Activated naive CD8-positive, alpha-beta T cell treated with anti-CD3 and anti-CD28 coated beads, Interleukin-2, amount 10 ng/mL, durations not matched to agents 7 days and 5 days (primary cell): Measurements from ENCODE around the gene GOLGA6L10. TPM values are rescaled to one million over a fixed set of nuclear protein-coding genes. Genes with fewer than 3 reads are reported as not detected.
"Not testable (repeated sequence)": the region's sequence is repeated elsewhere in the genome, so short reads cannot be mapped to it uniquely, and the experiment has no call there.

ENCODE experiments used
- ATAC-seq: fragments of 150-1000 bp; cut with Tn5 transposase; one replicate; pipeline ENCODE4 v1.10.0; 2021; ENCODE audit warnings: low read depth, moderate library complexity
- POLR2A ChIA-PET: fragments of 350-600 bp; sonication (Branson Sonifier 250); formaldehyde crosslinking; loops from one replicate; lab custom pipeline; 2021; ENCODE audit warnings: antibody characterized with exemption; lab: Charles Lee
- DNase-seq: peaks from one replicate; pipeline ENCODE4 v3.0.0; 2021
- H3K27ac Mint-ChIP-seq: one replicate; pipeline ENCODE4 v1.8.0; 2022; ENCODE audit warnings: mild to moderate bottlenecking, mixed read lengths
- H3K27me3 Mint-ChIP-seq: one replicate; pipeline ENCODE4 v1.8.0; 2022; ENCODE audit warnings: mild to moderate bottlenecking, moderate library complexity, mixed read lengths
- H3K36me3 Mint-ChIP-seq: one replicate; pipeline ENCODE4 v1.8.0; 2021; ENCODE audit warnings: mild to moderate bottlenecking, mixed read lengths
- H3K4me1 Mint-ChIP-seq: one replicate; pipeline ENCODE4 v1.8.0; 2021; ENCODE audit warnings: mixed read lengths
- H3K4me3 Mint-ChIP-seq: one replicate; pipeline ENCODE4 v1.8.0; 2022; ENCODE audit warnings: mild to moderate bottlenecking, moderate library complexity, mixed read lengths
- H3K9me3 Mint-ChIP-seq: one replicate; pipeline ENCODE4 v1.8.0; 2021; ENCODE audit warnings: mixed read lengths
- total RNA-seq, 2 experiments: library from RNA; stranded (reverse); gene quantifications; one replicate each; pipeline ENCODE4 v1.2.3, GENCODE V29; 2021

The GOLGA6L10 gene
- total RNA-seq, 2 experiments from 2014 or later = 4.2 TPM

- H3K4me1 Mint-ChIP-seq, ATAC-seq, H3K36me3 Mint-ChIP-seq, H3K27ac Mint-ChIP-seq, H3K9me3 Mint-ChIP-seq, H3K4me3 Mint-ChIP-seq, POLR2A ChIA-PET, H3K27me3 Mint-ChIP-seq: not testable (repeated sequence)
- peak; percentile 24 for DNase-seq
Observed at GRCh38 chr15:82319522-82320278, 29.6 kb downstream of the GOLGA6L10 start.

GRCh38 chr15:82318281-82318680 is 31.0 kb downstream of the GOLGA6L10 start:
- POLR2A ChIA-PET, H3K36me3 Mint-ChIP-seq, H3K4me3 Mint-ChIP-seq, H3K9me3 Mint-ChIP-seq, H3K4me1 Mint-ChIP-seq, ATAC-seq, H3K27ac Mint-ChIP-seq, H3K27me3 Mint-ChIP-seq: not testable (repeated sequence)
- DNase-seq = peak; percentile 21

DNA sequence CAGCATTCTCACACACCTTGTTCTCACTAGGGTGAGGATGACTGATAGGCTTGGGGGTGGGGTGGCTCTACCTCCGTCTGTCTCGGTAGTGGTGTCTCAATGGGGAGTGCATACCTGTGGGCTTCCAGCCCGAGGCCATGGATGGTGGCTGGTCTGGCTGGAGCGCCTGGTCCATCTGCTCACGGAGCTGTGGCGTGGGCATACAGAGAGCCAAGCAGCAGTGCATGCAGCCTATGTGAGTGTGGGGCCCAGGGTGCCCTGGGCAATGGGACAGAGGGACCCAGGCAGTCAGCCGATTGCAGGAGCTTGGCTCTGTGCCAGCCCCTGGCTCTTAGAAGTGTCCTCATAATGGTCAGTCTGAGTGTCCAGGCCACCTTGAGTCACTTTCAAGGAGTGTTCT is 31.8 kb downstream of the GOLGA6L10 start:
- H3K27ac Mint-ChIP-seq, H3K36me3 Mint-ChIP-seq, DNase-seq, H3K4me3 Mint-ChIP-seq, POLR2A ChIA-PET, H3K4me1 Mint-ChIP-seq, ATAC-seq, H3K27me3 Mint-ChIP-seq, H3K9me3 Mint-ChIP-seq: not testable (repeated sequence)

DNA sequence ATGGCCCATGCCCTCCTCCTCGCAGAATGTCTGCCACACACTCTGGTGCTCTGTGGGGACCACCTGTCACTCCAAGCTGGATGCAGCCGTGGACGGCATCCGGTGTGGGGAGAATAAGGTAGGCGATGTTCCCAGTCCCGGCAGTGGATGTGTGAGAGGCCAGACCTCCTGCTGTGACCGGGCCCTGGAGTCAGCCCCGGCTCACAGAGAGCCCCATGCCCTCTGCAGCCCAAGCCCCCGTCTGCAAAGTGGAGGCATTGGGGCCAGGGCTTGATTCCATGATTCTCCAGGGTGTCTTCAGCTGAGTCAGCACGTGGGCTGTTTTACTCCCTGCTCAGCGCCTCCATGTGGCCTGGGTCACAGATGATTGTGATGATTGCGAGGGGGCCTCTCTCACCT is 32.2 kb downstream of the GOLGA6L10 start:
- H3K27me3 Mint-ChIP-seq = no peaks in the 10 kb centered on the region
- H3K36me3 Mint-ChIP-seq = no peaks in the 10 kb centered on the region
- H3K9me3 Mint-ChIP-seq = no peaks in the 10 kb centered on the region

GRCh38 chr15:82316247-82317090 is 32.8 kb downstream of the GOLGA6L10 start:
- H3K4me3 Mint-ChIP-seq, ATAC-seq, H3K27me3 Mint-ChIP-seq, H3K36me3 Mint-ChIP-seq, H3K4me1 Mint-ChIP-seq, POLR2A ChIA-PET, H3K9me3 Mint-ChIP-seq, H3K27ac Mint-ChIP-seq: not testable (repeated sequence)
- peak; percentile 17 for DNase-seq

More for the DNA sequence above, 32.2 kb downstream of the GOLGA6L10 start:
- ATAC-seq (no peak), DNase-seq (peak; percentile 20)
- POLR2A ChIA-PET = no interaction called here
- Mint-ChIP-seq H3K4me3 (no peak overlapping the region), H3K4me1 (no peaks in the 10 kb centered on the region), H3K27ac (no peak overlapping the region)

- Mint-ChIP-seq H3K4me1 (peaks cover 1% of the 10 kb centered on the region), H3K36me3 (peaks cover 1% of the 10 kb centered on the region), H3K27ac (no peak overlapping the region), H3K27me3 (peaks cover 6% of the 10 kb centered on the region), H3K9me3 (no peaks in the 10 kb centered on the region), H3K4me3 (no peak overlapping the region)
- POLR2A ChIA-PET = no interaction called here
- peak; percentile 17 for DNase-seq
- no peak for ATAC-seq
Observed at GRCh38 chr15:82315519-82316246, 33.6 kb downstream of the GOLGA6L10 start.

- ATAC-seq (no peak), DNase-seq (peak; percentile 19)
- peaks cover 2% of the 10 kb centered on the region for H3K9me3 Mint-ChIP-seq
- H3K4me1 Mint-ChIP-seq = peaks cover 1% of the 10 kb centered on the region
- peaks cover 6% of the 10 kb centered on the region for H3K27me3 Mint-ChIP-seq
- POLR2A ChIA-PET = no interaction called here
- H3K36me3 Mint-ChIP-seq = peaks cover 4% of the 10 kb centered on the region
- no peak overlapping the region for H3K4me3 Mint-ChIP-seq
- no peak overlapping the region for H3K27ac Mint-ChIP-seq
Observed at GRCh38 chr15:82314769-82315518, 34.3 kb downstream of the GOLGA6L10 start.

GRCh38 chr15:82313951-82314768 is 35.1 kb downstream of the GOLGA6L10 start:
- H3K36me3 Mint-ChIP-seq, H3K27ac Mint-ChIP-seq, ATAC-seq, H3K27me3 Mint-ChIP-seq, H3K9me3 Mint-ChIP-seq, POLR2A ChIA-PET, H3K4me3 Mint-ChIP-seq, H3K4me1 Mint-ChIP-seq: not testable (repeated sequence)
- peak; percentile 12 for DNase-seq

GRCh38 chr15:82313446-82313845 is 35.8 kb downstream of the GOLGA6L10 start:
- no peak for ATAC-seq
- H3K4me1 Mint-ChIP-seq = peaks cover 1% of the 10 kb centered on the region
- H3K9me3 Mint-ChIP-seq = peaks cover 2% of the 10 kb centered on the region
- peaks cover 6% of the 10 kb centered on the region for H3K27me3 Mint-ChIP-seq
- DNase-seq = peak; percentile 7
- H3K4me3 Mint-ChIP-seq = no peak overlapping the region
- H3K36me3 Mint-ChIP-seq = peaks cover 5% of the 10 kb centered on the region
- no peak overlapping the region for H3K27ac Mint-ChIP-seq
- POLR2A ChIA-PET = no interaction called here

GRCh38 chr15:82312586-82313349 is 36.5 kb downstream of the GOLGA6L10 start:
- DNase-seq = peak; percentile 15

DNA sequence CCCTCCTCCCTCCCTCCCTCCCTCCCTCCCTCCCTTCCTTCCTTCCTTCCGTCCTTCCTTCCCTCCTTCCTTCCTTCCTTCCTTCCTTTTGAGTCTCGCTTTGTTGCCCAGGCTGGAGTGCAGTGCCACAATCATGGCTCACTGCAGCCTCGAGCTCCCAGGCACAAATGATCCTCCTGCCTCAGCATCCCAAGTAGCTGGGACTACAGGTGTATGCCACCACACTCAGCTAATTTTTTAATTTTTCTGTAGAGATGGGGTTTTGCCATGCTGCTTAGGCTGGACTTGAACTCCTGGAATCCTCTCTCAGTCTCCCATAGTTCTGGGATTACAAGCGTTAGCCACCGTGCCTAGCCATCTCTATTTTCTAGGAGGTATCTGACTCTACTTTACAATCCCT is 38.0 kb downstream of the GOLGA6L10 start:
- H3K27ac Mint-ChIP-seq, H3K4me3 Mint-ChIP-seq, H3K36me3 Mint-ChIP-seq, POLR2A ChIA-PET, H3K4me1 Mint-ChIP-seq, H3K9me3 Mint-ChIP-seq, DNase-seq, H3K27me3 Mint-ChIP-seq, ATAC-seq: not testable (repeated sequence)

More at GRCh38 chr15:82312586-82313349, 36.5 kb downstream of the GOLGA6L10 start:
- Mint-ChIP-seq H3K27me3 (peaks cover 6% of the 10 kb centered on the region), H3K27ac (no peak overlapping the region), H3K36me3 (peaks cover 5% of the 10 kb centered on the region), H3K9me3 (peaks cover 2% of the 10 kb centered on the region), H3K4me1 (peaks cover 1% of the 10 kb centered on the region), H3K4me3 (no peak overlapping the region)
- no peak for ATAC-seq
- POLR2A ChIA-PET = no interaction called here

GRCh38 chr15:82309802-82310201 is 39.5 kb downstream of the GOLGA6L10 start:
- Mint-ChIP-seq H3K27me3 (peaks cover 6% of the 10 kb centered on the region), H3K4me1 (peaks cover 1% of the 10 kb centered on the region), H3K4me3 (no peak overlapping the region), H3K27ac (no peak overlapping the region), H3K36me3 (peaks cover 5% of the 10 kb centered on the region), H3K9me3 (peaks cover 2% of the 10 kb centered on the region)
- POLR2A ChIA-PET = interaction anchor here (0.7 kb wide), 1 partner anchor 10 kb away, joined by 3 read pairs; no protein-coding TSS in a partner anchor
- ATAC-seq (no peak), DNase-seq (no peak)
